Left ventricle myocardium inferior (tissue), 1 donor: ENCODE data around the gene SLC35F6. TPM values are rescaled to one million over a fixed set of nuclear protein-coding genes. Genes with fewer than 3 reads are reported as not detected.

Experiments
- DNase-seq: peaks from one replicate; pipeline ENCODE4 v3.0.0-alpha.2; 2020
- H3K27ac ChIP-seq: fragments of 200-600 bp; replicated peaks from 2 replicates; pipeline ENCODE4 v1.8.0; 2021
- H3K27me3 ChIP-seq: fragments of 200-600 bp; 2 replicates; pipeline ENCODE4 v1.8.0; 2021; ENCODE audit warnings: low read depth
- H3K36me3 ChIP-seq: fragments of 200-600 bp; 2 replicates; pipeline ENCODE4 v1.8.0; 2021
- H3K4me1 ChIP-seq: fragments of 200-600 bp; 2 replicates; pipeline ENCODE4 v1.8.0; 2021
- H3K4me3 ChIP-seq: fragments of 200-600 bp; 2 replicates; pipeline ENCODE4 v1.8.0; 2021; ENCODE audit warnings: mild to moderate bottlenecking, moderate library complexity
- H3K9me3 ChIP-seq: fragments of 200-600 bp; replicated peaks from 2 replicates; pipeline ENCODE4 v1.8.0; 2021
- intact Hi-C: fragments of 100-400 bp; cut with micrococcal nuclease; formaldehyde crosslinking; loops from one replicate; pipeline ENCODE4 v1.11.0; 2022
- total RNA-seq: library from RNA; stranded (reverse); fragmentation: NEBNext Ultra II Directional; extraction: Animal tissue kit (Norgen Biotek cat#: 25700); gene quantifications from one replicate; pipeline ENCODE4 v1.2.1, GENCODE V29; 2021
- TF ChIP-seq, protein P1 (sequence below): fragments of 200-600 bp; IDR thresholded peaks from 2 replicates; pipeline ENCODE4 v1.8.0; 2021; ENCODE audit warnings: antibody characterized with exemption, mild to moderate bottlenecking, borderline replicate concordance
- donor health status: DM: no; HTN: yes; CAD: no; lungs with severe emphysema.

The SLC35F6 gene
- total RNA-seq, 1 donor from 2014 or later: 19.6 TPM

DNA sequence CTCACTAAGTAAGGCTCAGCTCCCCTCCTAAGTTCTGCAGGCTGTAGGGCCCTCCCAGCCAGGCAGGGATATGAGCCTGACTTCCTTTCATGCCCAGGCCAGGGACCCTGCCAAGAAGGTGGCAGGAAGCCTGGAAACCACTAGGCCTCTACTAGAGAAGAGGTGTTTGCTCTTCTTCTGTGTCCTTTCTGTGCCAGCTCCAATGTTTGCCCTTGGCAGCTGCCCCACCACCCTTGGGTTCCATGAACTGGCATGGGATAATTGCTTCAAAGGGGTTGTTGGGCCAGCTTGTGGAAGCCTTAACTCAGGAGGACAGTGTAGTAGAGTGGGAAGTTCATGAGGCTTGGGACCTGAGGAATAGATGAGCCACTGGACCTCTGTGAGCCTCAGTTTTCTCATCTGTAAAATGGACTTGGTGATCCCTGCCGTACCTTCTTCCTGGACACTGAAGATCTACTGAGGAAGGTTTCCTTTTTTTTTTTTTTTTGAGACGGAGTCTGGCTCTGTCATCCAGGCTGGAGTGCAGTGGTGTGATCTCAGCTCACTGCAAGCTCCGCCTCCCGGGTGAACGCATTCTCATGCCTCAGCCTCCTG lies 3.9 kb downstream of the SLC35F6 start:
- H3K9me3 ChIP-seq: no peaks in the 10 kb centered on the region
- H3K4me3 ChIP-seq: no peak overlapping the region
- TF ChIP-seq, protein P1, sequence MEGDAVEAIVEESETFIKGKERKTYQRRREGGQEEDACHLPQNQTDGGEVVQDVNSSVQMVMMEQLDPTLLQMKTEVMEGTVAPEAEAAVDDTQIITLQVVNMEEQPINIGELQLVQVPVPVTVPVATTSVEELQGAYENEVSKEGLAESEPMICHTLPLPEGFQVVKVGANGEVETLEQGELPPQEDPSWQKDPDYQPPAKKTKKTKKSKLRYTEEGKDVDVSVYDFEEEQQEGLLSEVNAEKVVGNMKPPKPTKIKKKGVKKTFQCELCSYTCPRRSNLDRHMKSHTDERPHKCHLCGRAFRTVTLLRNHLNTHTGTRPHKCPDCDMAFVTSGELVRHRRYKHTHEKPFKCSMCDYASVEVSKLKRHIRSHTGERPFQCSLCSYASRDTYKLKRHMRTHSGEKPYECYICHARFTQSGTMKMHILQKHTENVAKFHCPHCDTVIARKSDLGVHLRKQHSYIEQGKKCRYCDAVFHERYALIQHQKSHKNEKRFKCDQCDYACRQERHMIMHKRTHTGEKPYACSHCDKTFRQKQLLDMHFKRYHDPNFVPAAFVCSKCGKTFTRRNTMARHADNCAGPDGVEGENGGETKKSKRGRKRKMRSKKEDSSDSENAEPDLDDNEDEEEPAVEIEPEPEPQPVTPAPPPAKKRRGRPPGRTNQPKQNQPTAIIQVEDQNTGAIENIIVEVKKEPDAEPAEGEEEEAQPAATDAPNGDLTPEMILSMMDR: no peak
- H3K27ac ChIP-seq: peak overlapping the region; percentile 93
- H3K36me3 ChIP-seq: no peaks in the 10 kb centered on the region
- no peak for DNase-seq
- H3K27me3 ChIP-seq: no peaks in the 10 kb centered on the region
- intact Hi-C loops: no loop called here
- peaks cover 96% of the 10 kb centered on the region for H3K4me1 ChIP-seq

DNA sequence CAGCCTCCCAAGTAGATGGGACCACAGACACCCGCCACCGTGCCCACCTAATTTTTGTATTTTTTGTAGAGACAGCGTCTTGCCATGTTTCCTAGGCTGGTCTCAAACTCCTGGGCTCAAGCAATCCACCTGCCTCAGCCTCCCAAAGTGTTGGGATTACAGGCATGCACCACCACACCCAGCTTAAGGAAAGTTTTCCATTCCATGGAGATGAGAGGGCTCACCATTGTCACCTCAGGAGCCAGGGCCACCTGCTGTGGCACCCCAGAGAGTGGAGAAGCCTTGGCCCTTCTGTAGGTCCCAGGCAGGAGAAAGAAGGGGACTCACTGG lies 4.6 kb downstream of the SLC35F6 start:
- Histone ChIP-seq H3K4me1 (peaks cover 98% of the 10 kb centered on the region), H3K9me3 (no peaks in the 10 kb centered on the region), H3K4me3 (no peak overlapping the region), H3K36me3 (no peaks in the 10 kb centered on the region), H3K27ac (peak overlapping the region; percentile 93), H3K27me3 (no peaks in the 10 kb centered on the region)
- no peak for DNase-seq
- TF ChIP-seq, protein P1: no peak
- intact Hi-C loops: no loop called here

DNA sequence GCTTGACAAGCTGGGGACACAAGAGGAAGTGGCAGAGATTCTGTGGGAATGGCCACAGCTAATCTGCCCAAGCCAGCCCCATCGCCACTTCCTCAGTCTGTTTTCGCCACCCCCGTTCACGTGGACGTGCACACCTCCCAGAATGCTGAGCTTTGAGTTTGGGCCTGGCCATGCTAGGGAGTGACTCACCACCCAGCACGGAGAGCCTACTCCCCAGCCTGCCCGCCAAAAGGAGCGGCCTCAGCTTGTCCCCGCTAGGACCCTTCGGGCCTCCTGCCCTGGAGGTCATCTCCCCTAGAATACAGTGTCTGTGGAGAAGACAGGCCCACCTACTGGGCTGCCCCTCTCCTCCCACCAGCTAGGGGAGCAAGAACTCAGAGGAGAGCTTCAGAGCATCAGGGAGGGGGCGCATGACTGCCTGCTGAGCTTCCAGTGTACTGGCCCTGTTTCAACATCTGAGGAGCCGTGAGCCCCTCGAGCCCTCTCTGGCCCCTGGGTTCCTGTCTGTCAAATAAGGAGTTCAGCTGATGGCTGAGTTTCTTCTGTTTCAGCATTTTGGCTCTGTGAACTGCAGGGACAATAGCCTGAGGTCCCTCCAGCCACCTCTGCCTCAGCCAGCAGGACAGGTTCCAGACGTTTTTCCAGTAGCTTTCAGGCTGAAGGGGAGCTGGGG lies 5.1 kb downstream of the SLC35F6 start:
- TF ChIP-seq, protein P1: no peak
- Histone ChIP-seq H3K4me1 (peaks cover 100% of the 10 kb centered on the region), H3K4me3 (no peak overlapping the region), H3K36me3 (no peaks in the 10 kb centered on the region), H3K9me3 (no peaks in the 10 kb centered on the region), H3K27me3 (no peaks in the 10 kb centered on the region), H3K27ac (peak overlapping the region; percentile 93)
- DNase-seq: peak; percentile 66
- intact Hi-C loops: no loop called here

DNA sequence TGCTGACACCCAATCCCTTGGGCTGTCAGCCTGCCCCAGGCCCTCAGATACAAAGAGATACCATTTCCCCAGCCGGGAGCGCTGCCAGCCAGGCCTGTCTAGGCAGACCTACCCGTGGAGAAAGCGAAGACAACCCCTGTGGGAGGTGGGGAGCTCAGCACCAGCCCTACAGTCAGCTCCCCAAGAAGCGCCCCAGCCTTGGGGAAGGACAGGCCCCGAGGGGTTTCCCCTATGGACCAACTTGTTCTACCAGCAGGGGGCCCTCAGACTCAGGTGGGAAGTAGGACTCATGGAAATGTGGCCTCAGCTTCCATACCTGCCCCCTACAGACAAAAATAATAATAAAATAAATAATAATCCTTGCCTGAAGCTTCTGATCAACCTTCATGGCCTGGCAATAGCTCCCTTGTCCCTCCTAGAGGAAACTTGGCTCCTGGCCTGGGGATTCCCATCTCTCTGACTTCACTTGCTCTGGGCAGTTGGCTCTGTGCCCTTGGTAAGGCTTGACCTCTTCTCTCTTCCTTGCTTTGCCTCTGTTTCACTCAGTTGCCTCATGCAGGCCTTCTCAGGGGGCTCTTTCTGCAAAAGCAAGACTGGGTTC lies 7.0 kb downstream of the SLC35F6 start:
- Histone ChIP-seq H3K4me3 (peak overlapping the region; percentile 25), H3K36me3 (peaks cover 16% of the 10 kb centered on the region), H3K9me3 (no peaks in the 10 kb centered on the region), H3K27ac (peak overlapping the region; percentile 93), H3K27me3 (no peaks in the 10 kb centered on the region), H3K4me1 (peaks cover 84% of the 10 kb centered on the region)
- TF ChIP-seq, protein P1: peak; percentile 41
- DNase-seq: peak; percentile 82
- intact Hi-C loops: no loop called here

DNA sequence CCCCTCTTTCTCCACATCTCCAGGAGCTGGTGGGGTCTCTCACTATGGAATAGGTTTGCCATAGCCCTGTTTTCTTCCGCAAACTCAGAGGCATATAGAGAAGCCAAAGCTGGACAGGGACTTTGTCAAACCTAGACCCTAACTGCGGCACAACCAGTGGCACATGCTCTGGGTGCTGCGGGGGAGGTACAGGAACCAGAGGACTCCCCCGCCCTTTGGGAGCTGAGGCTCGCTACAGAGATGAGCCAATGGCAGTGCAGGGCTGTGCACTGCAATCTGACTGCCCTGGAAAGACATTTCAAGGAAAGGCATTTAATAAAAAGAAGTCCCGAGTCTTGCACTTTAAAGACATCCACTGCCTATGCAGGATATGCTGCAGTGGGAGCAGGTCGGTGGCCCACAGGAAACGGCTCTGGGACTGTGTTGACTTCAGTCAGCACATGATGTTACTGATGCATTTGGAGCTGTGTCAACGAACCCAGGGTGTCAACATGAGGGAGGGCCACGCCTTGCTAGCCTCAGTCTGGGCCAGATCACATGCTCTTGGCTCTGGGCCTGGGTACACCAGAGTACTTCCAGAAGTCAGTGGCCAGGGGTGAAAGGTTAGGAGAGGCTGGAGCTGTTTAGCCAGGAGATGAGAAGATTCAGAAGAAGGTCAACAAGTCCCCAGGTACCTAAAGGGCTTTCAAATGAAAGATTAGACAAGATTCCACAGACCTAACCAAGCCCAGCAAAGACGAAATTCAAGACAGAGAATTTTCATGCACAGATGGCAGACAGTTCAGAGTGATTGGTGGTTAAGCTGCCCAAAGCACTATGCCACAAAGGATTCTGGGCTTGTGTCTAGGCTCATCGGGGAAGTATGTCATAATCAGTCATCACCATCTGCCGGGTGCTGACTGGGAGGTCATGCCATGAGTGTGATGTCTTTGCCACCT lies 8.2 kb downstream of the SLC35F6 start:
- TF ChIP-seq, protein P1: no peak
- intact Hi-C loops: no loop called here
- Histone ChIP-seq H3K9me3 (no peaks in the 10 kb centered on the region), H3K36me3 (peaks cover 29% of the 10 kb centered on the region), H3K4me1 (peaks cover 72% of the 10 kb centered on the region), H3K4me3 (peak overlapping the region; percentile 25), H3K27me3 (no peaks in the 10 kb centered on the region), H3K27ac (peak overlapping the region; percentile 93)
- peak; percentile 96 for DNase-seq
